HepG2 (cell line): ENCODE data around the gene SLC34A3. TPM values are rescaled to one million over a fixed set of nuclear protein-coding genes. Genes with fewer than 3 reads are reported as not detected.

Source experiments
- ATAC-seq: fragments of 200-7000 bp; cut with Tn5 transposase; 3 replicates; pipeline ENCODE4 v1.9.1; 2020; ENCODE audit warnings: mild to moderate bottlenecking, moderate library complexity
- BruUV-seq: library from RNA; stranded (reverse); fragments of 400-500 nt; replicated peaks from 2 replicates; lab custom pipeline; 2021; lab: Mats Ljungman, UMichigan
- CTCF ChIA-PET: fragments of 300-600 bp; formaldehyde crosslinking; extraction: SDS; loops from one replicate; lab custom pipeline; 2021; ENCODE audit warnings: low total read pairs, inconsistent platforms, low intra/inter-chr PET ratio; lab: Yijun Ruan, JAX
- POLR2A ChIA-PET: fragments of 350-600 bp; sonication (Branson Sonifier 250); formaldehyde crosslinking; loops from one replicate; lab custom pipeline; 2020; ENCODE audit warnings: antibody characterized with exemption, inconsistent platforms; lab: Yijun Ruan, JAX
- DNase-seq: peaks from one replicate; pipeline ENCODE4 v3.0.0-alpha.2; 2015; ENCODE audit warnings: low spot score
- FAIRE-seq: peaks from 3 replicates; lab custom pipeline; 2011; peaks lifted over from hg19 to GRCh38; lab: Jason Lieb, UNC
- H2AFZ ChIP-seq: one replicate; pipeline ENCODE4 v1.6.1; 2011; ENCODE audit warnings: low read length, inconsistent platforms
- H3K27ac ChIP-seq: fragments of 300-600 bp; 3 replicates; pipeline ENCODE4 v1.8.0; 2011; ENCODE audit warnings: mixed run types, mild to moderate bottlenecking, mixed read lengths, low read length, inconsistent platforms; ENCODE audit not compliant: insufficient read depth; ENCODE audit errors: extremely low read length
- H3K27me3 ChIP-seq, 2 experiments: fragments of 200-600 bp in 1 of 2; 2 replicates in 1 of 2; 3 replicates in 1 of 2; pipeline versions ENCODE4 v1.6.0 to v1.8.0; 2011; ENCODE audit warnings: low read length in 2 of 2, mild to moderate bottlenecking in 2 of 2, moderate library complexity in 2 of 2, inconsistent platforms in 1 of 2; ENCODE audit not compliant: insufficient read depth in 2 of 2, control insufficient read depth in 1 of 2
- H3K36me3 ChIP-seq, 2 experiments: fragments of 200-600 bp in 1 of 2; replicated peaks in 1 of 2; 2 replicates in 1 of 2; 3 replicates in 1 of 2; pipeline versions ENCODE4 v1.5.1 to v1.8.0; 2011; ENCODE audit warnings: low read length in 2 of 2, inconsistent platforms in 1 of 2; ENCODE audit not compliant: insufficient read depth in 2 of 2, control insufficient read depth in 1 of 2
- H3K4me1 ChIP-seq: 2 replicates; pipeline ENCODE4 v1.5.1; 2012; ENCODE audit warnings: low read length, inconsistent platforms; ENCODE audit not compliant: insufficient read depth
- H3K4me2 ChIP-seq: 2 replicates; pipeline ENCODE4 v1.6.0; 2011; ENCODE audit warnings: low read depth, low read length, inconsistent platforms
- H3K4me3 ChIP-seq, 3 experiments: fragments of 200-600 bp in 1 of 3; sonication (generic), shearing (Covaris generic) in 1 of 3; replicated peaks in 1 of 3; 2 replicates each; pipeline ENCODE4 v1.5.1; 2011 to 2016; ENCODE audit warnings: low read length in 3 of 3, inconsistent platforms in 2 of 3, low read depth in 2 of 3, mild to moderate bottlenecking in 2 of 3, control low read depth in 1 of 3, mixed read lengths in 1 of 3; ENCODE audit not compliant: insufficient read depth in 1 of 3
- H3K79me2 ChIP-seq: one replicate; pipeline ENCODE4 v1.6.1; 2011; ENCODE audit warnings: low read length, inconsistent platforms; ENCODE audit not compliant: insufficient read depth
- H3K9ac ChIP-seq: 2 replicates; pipeline ENCODE4 v1.6.0; 2011; ENCODE audit warnings: mild to moderate bottlenecking, low read depth, low read length, inconsistent platforms; ENCODE audit not compliant: insufficient read depth
- H3K9me3 ChIP-seq: 2 replicates; pipeline ENCODE4 v1.5.1; 2012; ENCODE audit warnings: mild to moderate bottlenecking, low read length
- H4K20me1 ChIP-seq: 2 replicates; pipeline ENCODE4 v1.6.0; 2011; ENCODE audit warnings: inconsistent platforms, mild to moderate bottlenecking, low read length, moderate library complexity; ENCODE audit not compliant: insufficient read depth
- AGO2 ChIP-seq: fragments of 200-400 bp; formaldehyde crosslinking; optimal IDR thresholded peaks from 2 replicates; pipeline ENCODE3; 2017; ENCODE audit warnings: mild to moderate bottlenecking, low read depth, low read length, moderate library complexity
- AKAP8 ChIP-seq: sonication (generic); formaldehyde crosslinking; IDR thresholded peaks from 2 replicates; pipeline ENCODE4 v1.5.1; 2020; ENCODE audit warnings: mild to moderate bottlenecking, missing genetic modification reagents
- ETV5 ChIP-seq: IDR thresholded peaks from 2 replicates; pipeline ENCODE4 v1.6.1; 2018; ENCODE audit warnings: missing biosample characterization, missing genetic modification reagents, inconsistent platforms, borderline replicate concordance
- HNRNPL ChIP-seq: fragments of 200-400 bp; formaldehyde crosslinking; IDR thresholded peaks from 2 replicates; pipeline ENCODE4 v1.6.1; 2017; ENCODE audit warnings: mild to moderate bottlenecking, low read depth, low read length
- IRX3 ChIP-seq: sonication (generic); formaldehyde crosslinking; IDR thresholded peaks from 2 replicates; pipeline ENCODE4 v1.8.1; 2023; ENCODE audit warnings: mild to moderate bottlenecking, low read depth, missing genetic modification reagents, borderline replicate concordance
- POLR2A ChIP-seq, 2 experiments: IDR thresholded peaks; 2 replicates each; pipeline ENCODE4 v1.6.1; 2011; ENCODE audit warnings: low read depth in 2 of 2, low read length in 2 of 2, mild to moderate bottlenecking in 1 of 2, moderate library complexity in 1 of 2; ENCODE audit not compliant: insufficient read depth in 1 of 2
- POLR2G ChIP-seq: fragments of 200-400 bp; formaldehyde crosslinking; IDR thresholded peaks from 2 replicates; pipeline ENCODE4 v1.6.1; 2018; ENCODE audit warnings: mild to moderate bottlenecking, low read depth, low read length, moderate library complexity
- SP5 ChIP-seq: IDR thresholded peaks from 2 replicates; pipeline ENCODE4 v1.6.1; 2016; ENCODE audit warnings: low read depth, borderline replicate concordance
- SRY ChIP-seq: sonication (generic); formaldehyde crosslinking; IDR thresholded peaks from 2 replicates; pipeline ENCODE4 v1.8.0; 2022; ENCODE audit warnings: mild to moderate bottlenecking, missing genetic modification reagents
- ZNF891 ChIP-seq: sonication (generic); formaldehyde crosslinking; IDR thresholded peaks from 2 replicates; pipeline ENCODE4 v1.5.0; 2020; ENCODE audit warnings: mild to moderate bottlenecking, missing genetic modification reagents
- WGBS: methylation state at CpG from one replicate; pipeline ENCODE4 v1.1.6; 2017; ENCODE audit warnings: low lambda C conversion rate; 5-methylcytosine and 5-hydroxymethylcytosine counted together
- in situ Hi-C: cut with HindIII; loops from 2 replicates; pipeline ENCODE4 v1.10.0; 2017; ENCODE audit warnings: low pct_unique_long_range_greater_than_20kb; ENCODE audit not compliant: extremely low pct_ligation_motif_present
- intact Hi-C: fragments of 100-400 bp; cut with micrococcal nuclease; formaldehyde crosslinking; loops from one replicate; pipeline ENCODE4 v1.10.0; 2022; ENCODE audit not compliant: unreplicated experiment
- polyA plus RNA-seq, 8 experiments: library from polyadenylated mRNA; depleted of rRNA in 3 of 8; stranded (reverse) in 7 of 8; unstranded in 1 of 8; fragments of >200 nt; fragmentation: Illumina TruSeq in 4 of 8; extraction: Trizol in 4 of 8; gene quantifications; 2 replicates each; pipeline versions ENCODE4 v1.2.1 to v1.2.3, GENCODE V29; 2011 to 2016; ENCODE audit warnings: low read depth in 4 of 8, missing spikeins in 1 of 8, mixed read lengths in 1 of 8; ENCODE audit not compliant: insufficient read depth in 1 of 8
- total RNA-seq, 5 experiments: library from RNA; depleted of rRNA; stranded (reverse); fragments of >200 nt; fragmentation: Illumina TruSeq; extraction: Trizol; gene quantifications; 2 replicates each; pipeline ENCODE4 v1.2.3, GENCODE V29; 2016; ENCODE audit warnings: low read depth in 1 of 5

The SLC34A3 gene
- total and polyA plus RNA-seq, 2 of the 13 experiments (the other 11 are each of a cell fraction or from before 2014, with no cell fraction given): 0.07 to 1.0 TPM

DNA sequence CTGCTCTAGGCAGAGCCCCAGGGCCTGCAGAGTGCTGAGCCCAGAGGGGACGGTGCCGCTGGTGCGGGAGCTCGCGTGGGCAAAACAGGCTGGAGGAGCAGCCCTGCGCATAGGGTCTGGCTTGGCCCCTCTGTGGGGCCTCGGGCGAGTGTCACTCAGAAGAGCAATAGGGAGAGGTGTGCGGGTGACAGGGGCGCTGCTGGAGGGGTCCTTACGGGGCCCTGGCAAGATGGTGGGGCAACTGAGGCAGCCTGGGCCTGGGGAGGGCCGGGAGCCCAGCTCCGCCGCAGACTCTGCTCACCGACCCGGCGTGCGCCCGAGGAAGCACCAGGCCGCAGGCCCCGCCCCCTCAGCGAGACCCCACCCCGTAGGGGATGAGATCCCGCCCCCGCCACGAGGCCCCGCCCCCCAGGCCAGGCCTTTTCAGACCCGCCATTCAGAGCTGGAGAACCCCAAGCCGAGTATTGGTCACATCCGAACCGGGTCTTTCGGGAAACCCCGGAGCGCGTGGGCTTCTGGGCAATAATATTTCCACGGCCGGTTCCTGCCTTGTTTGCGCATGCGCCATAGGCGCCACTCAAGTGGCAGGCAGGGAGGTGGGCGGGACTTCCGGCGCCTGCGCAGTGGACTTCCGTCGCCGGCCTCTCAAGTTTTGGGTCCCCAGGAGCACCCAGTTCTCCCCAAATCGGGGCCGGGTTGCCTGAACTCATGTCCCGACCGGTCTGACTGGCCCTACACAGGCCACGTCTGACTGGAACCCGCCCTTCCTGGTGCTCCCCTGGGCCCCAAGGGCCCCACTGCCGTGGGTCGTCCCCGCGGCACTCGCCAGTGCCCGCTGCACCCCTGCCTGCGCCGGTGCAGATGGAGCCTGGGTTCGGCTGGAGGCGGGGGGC, 7.4 kb upstream of the SLC34A3 start (continued):
- peak; percentile 79 for TF ChIP-seq POLR2G

DNA sequence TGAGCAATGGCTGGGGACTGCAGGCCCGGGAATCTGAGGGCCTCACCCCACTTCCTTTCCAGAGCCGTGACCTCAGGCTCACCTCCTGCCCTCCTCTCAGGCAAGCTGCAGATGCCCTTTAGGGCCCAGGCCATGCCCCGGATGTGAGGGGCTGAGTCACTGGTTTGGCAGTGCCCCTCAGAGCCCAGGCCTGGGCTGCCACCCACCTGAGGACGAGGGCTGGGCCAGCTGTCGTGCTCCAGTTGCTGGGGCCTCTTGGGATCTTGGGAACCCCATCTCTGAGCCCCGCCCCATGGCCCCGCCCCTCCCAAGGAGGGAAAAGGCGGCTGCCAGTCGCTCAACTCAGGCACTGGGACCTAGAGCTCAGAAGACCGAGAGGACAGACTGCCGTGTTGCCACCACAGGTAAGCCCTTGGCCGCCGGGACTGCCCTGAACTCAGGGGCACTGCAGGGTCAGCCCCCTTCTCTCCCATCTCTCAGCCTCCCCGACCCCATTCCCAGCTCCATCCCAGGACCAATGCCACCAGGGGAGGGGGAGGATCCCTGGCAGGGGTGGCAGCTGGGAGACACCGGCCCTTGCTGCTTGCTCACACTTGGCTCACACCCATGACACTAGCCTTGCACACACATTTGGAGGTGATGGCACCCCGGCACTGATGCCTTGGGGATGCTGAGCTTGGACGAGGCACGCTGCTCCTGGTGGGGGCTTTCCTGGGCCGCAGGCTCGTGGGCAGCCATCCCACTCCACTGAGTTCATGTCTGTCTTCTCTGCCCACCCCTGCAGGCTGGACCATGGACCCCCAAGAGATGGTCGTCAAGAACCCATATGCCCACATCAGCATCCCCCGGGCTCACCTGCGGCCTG, 5.6 kb upstream of the SLC34A3 start, which contains the start of gene CYSRT1:
CYSRT1 (plus strand) TSS at position 345 of the 865 bp plus-strand sequence; CDS start at position 793, 448 bp downstream.
- FAIRE-seq (no peak), ATAC-seq (no peak)
- no peaks in the 10 kb centered on the region for H3K36me3 ChIP-seq
- H2AFZ ChIP-seq: no peak within 1 kb of the TSS
- no TSS peak for BruUV-seq
- H3K4me3 ChIP-seq: peak within 1 kb of the TSS; percentile 84 to 99 (median 92)
- H4K20me1 ChIP-seq: no peaks in the 10 kb centered on the region
- ChIA-PET POLR2A (interaction anchor here (1.9 to 13.4 kb wide), 4 partner anchors 10 to 36 kb away, joined by 5 to 225 read pairs (median 32); partner anchors contain the start of genes ANAPC2, NDOR1, SSNA1 and TMEM203), CTCF (no interaction called here)
- peak within 1 kb of the TSS; percentile 84 for H3K4me2 ChIP-seq
- no peaks in the 10 kb centered on the region for H3K79me2 ChIP-seq
- in situ Hi-C loops (loop anchor here (5.0 kb wide), 2 partner anchors 38 to 113 kb away; partner anchors contain the start of genes ANAPC2, DPP7 and SSNA1), intact Hi-C loops (no loop called here)
- H3K9ac ChIP-seq: peak within 1 kb of the TSS; percentile 94
- peaks cover 66% of the 10 kb centered on the region for H3K4me1 ChIP-seq
- H3K27ac ChIP-seq: peak within 1 kb of the TSS; percentile 58
- WGBS: 40% methylated on average over 7 of the region's 23 CpGs
- no peaks in the 10 kb centered on the region; a peak in 1 of 5 replicates for H3K27me3 ChIP-seq
- no peaks in the 10 kb centered on the region for H3K9me3 ChIP-seq
- TF ChIP-seq ETV5 (CRISPR knock-in tag): peak; percentile 24; the same call in 1 of the 2 replicates
- 0 out of 2 replicates have a peak, but pooled peaks have one; percentile 25 for TF ChIP-seq HNRNPL
- TF ChIP-seq AGO2: peak; percentile 64
- TF ChIP-seq IRX3 (CRISPR knock-in tag): no peak
- no peak for TF ChIP-seq SP5 (CRISPR knock-in tag)
- 0 out of 2 replicates have a peak, but pooled peaks have one; percentile 47 for TF ChIP-seq AKAP8
- peak in 1 of 2 experiments; percentile 26; a peak in 1 of 4 replicates for TF ChIP-seq POLR2A (IDR thresholded peaks at IDR 0.05; ENCODE audit: insufficient read depth in 1 of 2, low read depth in 2 of 2, low read length in 2 of 2)
- 0 out of 2 replicates have a peak, but pooled peaks have one; percentile 3 for TF ChIP-seq ZNF891 (CRISPR knock-in tag)
- TF ChIP-seq SRY (CRISPR knock-in tag): peak; percentile 26; the same call in 1 of the 2 replicates
- TF ChIP-seq, all 625 proteins: peak for 7
- DNase-seq: no peak
